Measurements from ENCODE around the gene MIPEP. TPM values are rescaled to one million over a fixed set of nuclear protein-coding genes. Genes with fewer than 3 reads are reported as not detected.

The MIPEP gene
- total and polyA plus RNA-seq, 10 of the 15 experiments (the other 5 are each of a cell fraction or from before 2014, with no cell fraction given): 15.6 to 56.2 (median 29.8) TPM

- Histone ChIP-seq H3K27ac (ENCODE audit: control insufficient read depth, insufficient read depth) (no peak overlapping the region), H3K4me3 (no peak overlapping the region), H3K79me2 (ENCODE audit: control insufficient read depth, insufficient read depth, low read length) (no peaks in the 10 kb centered on the region), H3K36me3 (ENCODE audit: control insufficient read depth in 2 of 2, insufficient read depth in 2 of 2, low read length in 1 of 2) (no peaks in the 10 kb centered on the region), H3K9ac (ENCODE audit: control insufficient read depth, insufficient read depth, low read length) (no peak overlapping the region), H3K27me3 (replicated peaks in 1 of 2; ENCODE audit: control insufficient read depth in 2 of 2, insufficient read depth in 2 of 2, low read length in 1 of 2) (no peaks in the 10 kb centered on the region), H2AFZ (ENCODE audit: control insufficient read depth, low read depth, low read length) (no peak overlapping the region), H3K4me1 (ENCODE audit: control insufficient read depth, insufficient read depth, low read length) (peaks cover 7% of the 10 kb centered on the region; the same call in 1 of the 2 replicates), H3K9me3 (replicated peaks; ENCODE audit: control insufficient read depth, insufficient read depth, low read length) (no peaks in the 10 kb centered on the region), H3K4me2 (ENCODE audit: control insufficient read depth, insufficient read depth) (no peak overlapping the region), H4K20me1 (ENCODE audit: control insufficient read depth, insufficient read depth) (no peaks in the 10 kb centered on the region)
- ChIA-PET RAD21 (ENCODE audit: unreplicated experiment) (no interaction called here), CTCF (interaction anchor here (1.7 kb wide), 1 partner anchor 26 kb away, joined by 7 read pairs; no protein-coding TSS in a partner anchor), POLR2A (no interaction called here), SMC1A (ENCODE audit: uncharacterized antibody, unreplicated experiment) (interaction anchor here (0.7 to 2.1 kb wide), 6 partner anchors 8 to 137 kb away, joined by 3 to 9 read pairs (median 4); no protein-coding TSS in a partner anchor)
- no TSS peak for BruUV-seq (replicated peaks)
- DNase-seq (ENCODE audit: low read depth, low spot score) (no peak), FAIRE-seq (no peak), ATAC-seq (no peak)
- TF ChIP-seq ATF3 (IDR thresholded peaks at IDR 0.05; ENCODE audit: borderline replicate concordance, extremely low read depth, low read depth, low read length) (no peak), NFXL1 (IDR thresholded peaks at IDR 0.05; ENCODE audit: borderline replicate concordance) (no peak), CREM (IDR thresholded peaks at IDR 0.05; ENCODE audit: low read depth) (no peak), ZBED1 (IDR thresholded peaks at IDR 0.05; ENCODE audit: borderline replicate concordance) (no peak), EGR1 (IDR thresholded peaks at IDR 0.05; ENCODE audit: borderline replicate concordance in 1 of 2, low read depth in 2 of 2, low read length in 2 of 2) (no peak), ELK1 (IDR thresholded peaks at IDR 0.05; ENCODE audit: low read depth, low read length) (no peak), CEBPB (IDR thresholded peaks at IDR 0.05; ENCODE audit: borderline replicate concordance in 1 of 2, low read depth in 2 of 2, low read length in 2 of 2) (no peak), SREBF1 (IDR thresholded peaks at IDR 0.05; ENCODE audit: low read length) (no peak), EP300 (IDR thresholded peaks at IDR 0.05; ENCODE audit: borderline replicate concordance in 1 of 2, control insufficient read depth in 1 of 2, low read depth in 2 of 2, low read length in 2 of 2) (no peak), WRNIP1 (IDR thresholded peaks at IDR 0.05; ENCODE audit: borderline replicate concordance, low read depth, low read length) (no peak), MXI1 (IDR thresholded peaks at IDR 0.05; ENCODE audit: low read depth, low read length) (no peak), ZNF207 (IDR thresholded peaks at IDR 0.05; ENCODE audit: borderline replicate concordance) (no peak)
- TF ChIP-seq, protein P1, sequence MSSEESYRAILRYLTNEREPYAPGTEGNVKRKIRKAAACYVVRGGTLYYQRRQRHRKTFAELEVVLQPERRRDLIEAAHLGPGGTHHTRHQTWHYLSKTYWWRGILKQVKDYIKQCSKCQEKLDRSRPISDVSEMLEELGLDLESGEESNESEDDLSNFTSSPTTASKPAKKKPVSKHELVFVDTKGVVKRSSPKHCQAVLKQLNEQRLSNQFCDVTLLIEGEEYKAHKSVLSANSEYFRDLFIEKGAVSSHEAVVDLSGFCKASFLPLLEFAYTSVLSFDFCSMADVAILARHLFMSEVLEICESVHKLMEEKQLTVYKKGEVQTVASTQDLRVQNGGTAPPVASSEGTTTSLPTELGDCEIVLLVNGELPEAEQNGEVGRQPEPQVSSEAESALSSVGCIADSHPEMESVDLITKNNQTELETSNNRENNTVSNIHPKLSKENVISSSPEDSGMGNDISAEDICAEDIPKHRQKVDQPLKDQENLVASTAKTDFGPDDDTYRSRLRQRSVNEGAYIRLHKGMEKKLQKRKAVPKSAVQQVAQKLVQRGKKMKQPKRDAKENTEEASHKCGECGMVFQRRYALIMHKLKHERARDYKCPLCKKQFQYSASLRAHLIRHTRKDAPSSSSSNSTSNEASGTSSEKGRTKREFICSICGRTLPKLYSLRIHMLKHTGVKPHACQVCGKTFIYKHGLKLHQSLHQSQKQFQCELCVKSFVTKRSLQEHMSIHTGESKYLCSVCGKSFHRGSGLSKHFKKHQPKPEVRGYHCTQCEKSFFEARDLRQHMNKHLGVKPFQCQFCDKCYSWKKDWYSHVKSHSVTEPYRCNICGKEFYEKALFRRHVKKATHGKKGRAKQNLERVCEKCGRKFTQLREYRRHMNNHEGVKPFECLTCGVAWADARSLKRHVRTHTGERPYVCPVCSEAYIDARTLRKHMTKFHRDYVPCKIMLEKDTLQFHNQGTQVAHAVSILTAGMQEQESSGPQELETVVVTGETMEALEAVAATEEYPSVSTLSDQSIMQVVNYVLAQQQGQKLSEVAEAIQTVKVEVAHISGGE (CRISPR knock-in tag; IDR thresholded peaks at IDR 0.05): no peak
- TF ChIP-seq, protein P2, sequence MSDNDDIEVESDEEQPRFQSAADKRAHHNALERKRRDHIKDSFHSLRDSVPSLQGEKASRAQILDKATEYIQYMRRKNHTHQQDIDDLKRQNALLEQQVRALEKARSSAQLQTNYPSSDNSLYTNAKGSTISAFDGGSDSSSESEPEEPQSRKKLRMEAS (IDR thresholded peaks at IDR 0.05; ENCODE audit: low read depth, low read length): no peak
- TF ChIP-seq, protein P3, sequence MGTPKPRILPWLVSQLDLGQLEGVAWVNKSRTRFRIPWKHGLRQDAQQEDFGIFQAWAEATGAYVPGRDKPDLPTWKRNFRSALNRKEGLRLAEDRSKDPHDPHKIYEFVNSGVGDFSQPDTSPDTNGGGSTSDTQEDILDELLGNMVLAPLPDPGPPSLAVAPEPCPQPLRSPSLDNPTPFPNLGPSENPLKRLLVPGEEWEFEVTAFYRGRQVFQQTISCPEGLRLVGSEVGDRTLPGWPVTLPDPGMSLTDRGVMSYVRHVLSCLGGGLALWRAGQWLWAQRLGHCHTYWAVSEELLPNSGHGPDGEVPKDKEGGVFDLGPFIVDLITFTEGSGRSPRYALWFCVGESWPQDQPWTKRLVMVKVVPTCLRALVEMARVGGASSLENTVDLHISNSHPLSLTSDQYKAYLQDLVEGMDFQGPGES (IDR thresholded peaks at IDR 0.05): no peak
- TF ChIP-seq, protein P4, sequence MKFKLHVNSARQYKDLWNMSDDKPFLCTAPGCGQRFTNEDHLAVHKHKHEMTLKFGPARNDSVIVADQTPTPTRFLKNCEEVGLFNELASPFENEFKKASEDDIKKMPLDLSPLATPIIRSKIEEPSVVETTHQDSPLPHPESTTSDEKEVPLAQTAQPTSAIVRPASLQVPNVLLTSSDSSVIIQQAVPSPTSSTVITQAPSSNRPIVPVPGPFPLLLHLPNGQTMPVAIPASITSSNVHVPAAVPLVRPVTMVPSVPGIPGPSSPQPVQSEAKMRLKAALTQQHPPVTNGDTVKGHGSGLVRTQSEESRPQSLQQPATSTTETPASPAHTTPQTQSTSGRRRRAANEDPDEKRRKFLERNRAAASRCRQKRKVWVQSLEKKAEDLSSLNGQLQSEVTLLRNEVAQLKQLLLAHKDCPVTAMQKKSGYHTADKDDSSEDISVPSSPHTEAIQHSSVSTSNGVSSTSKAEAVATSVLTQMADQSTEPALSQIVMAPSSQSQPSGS (IDR thresholded peaks at IDR 0.05; ENCODE audit: low read length): no peak
- intact Hi-C loops (cut with micrococcal nuclease; ENCODE audit: unreplicated experiment): no loop called here
- in situ Hi-C loops (cut with MboI): no loop called here
These were observed 144.9 kb downstream of the MIPEP start for GRCh38 chr13:23744315-23744714.

All from GM12878 (cell line).